Adrenal gland (tissue), 5 donors: Measurements from ENCODE around the gene CMTM5.

Experiments
- POLR2A ChIP-seq, 2 donors: fragments of 450-650 bp; IDR thresholded peaks; one replicate each; pipeline ENCODE4 v1.6.1; 2017; ENCODE audit warnings: antibody characterized with exemption in 2 of 2, mild to moderate bottlenecking in 2 of 2, moderate library complexity in 1 of 2
- TF ChIP-seq, protein P1 (sequence below), 6 experiments: fragments of 450-650 bp in 4 of 6; fragments of 200-600 bp in 2 of 6; sonication (generic) in 1 of 6; IDR thresholded peaks; 1 replicate in 5 of 6; 2 replicates in 1 of 6; pipeline versions ENCODE4 v1.5.1 to v1.8.0; 2016 to 2021; ENCODE audit warnings: antibody characterized with exemption in 6 of 6, mild to moderate bottlenecking in 2 of 6, moderate library complexity in 1 of 6
- donor health status: DM: no; HTN: no; CAD: no.

DNA sequence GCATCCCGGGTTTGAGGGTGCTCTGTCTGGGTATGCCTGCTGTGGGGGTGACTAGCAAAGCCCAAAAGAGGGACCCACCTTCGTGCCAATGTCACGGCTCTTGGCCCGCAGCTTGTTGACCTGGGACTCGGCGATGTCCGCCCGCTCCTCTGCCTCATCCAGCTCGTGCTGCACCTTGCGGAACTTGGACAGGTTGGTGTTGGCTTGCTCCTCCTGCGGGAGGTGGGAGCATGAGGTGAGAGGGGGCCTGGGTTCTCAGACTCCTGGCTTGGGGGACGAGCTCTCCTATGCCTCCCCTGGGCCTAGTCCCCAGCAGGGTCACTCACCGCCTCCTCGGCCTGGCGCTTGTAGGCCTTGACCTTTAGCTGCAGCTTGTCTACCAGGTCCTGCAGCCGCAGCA lies 36.8 kb downstream of the CMTM5 start:
- TF ChIP-seq, protein P1, sequence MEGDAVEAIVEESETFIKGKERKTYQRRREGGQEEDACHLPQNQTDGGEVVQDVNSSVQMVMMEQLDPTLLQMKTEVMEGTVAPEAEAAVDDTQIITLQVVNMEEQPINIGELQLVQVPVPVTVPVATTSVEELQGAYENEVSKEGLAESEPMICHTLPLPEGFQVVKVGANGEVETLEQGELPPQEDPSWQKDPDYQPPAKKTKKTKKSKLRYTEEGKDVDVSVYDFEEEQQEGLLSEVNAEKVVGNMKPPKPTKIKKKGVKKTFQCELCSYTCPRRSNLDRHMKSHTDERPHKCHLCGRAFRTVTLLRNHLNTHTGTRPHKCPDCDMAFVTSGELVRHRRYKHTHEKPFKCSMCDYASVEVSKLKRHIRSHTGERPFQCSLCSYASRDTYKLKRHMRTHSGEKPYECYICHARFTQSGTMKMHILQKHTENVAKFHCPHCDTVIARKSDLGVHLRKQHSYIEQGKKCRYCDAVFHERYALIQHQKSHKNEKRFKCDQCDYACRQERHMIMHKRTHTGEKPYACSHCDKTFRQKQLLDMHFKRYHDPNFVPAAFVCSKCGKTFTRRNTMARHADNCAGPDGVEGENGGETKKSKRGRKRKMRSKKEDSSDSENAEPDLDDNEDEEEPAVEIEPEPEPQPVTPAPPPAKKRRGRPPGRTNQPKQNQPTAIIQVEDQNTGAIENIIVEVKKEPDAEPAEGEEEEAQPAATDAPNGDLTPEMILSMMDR (IDR thresholded peaks at IDR 0.05): no peak
- TF ChIP-seq POLR2A (IDR thresholded peaks at IDR 0.05): no peak
